Stimulated activated CD8-positive, alpha-beta memory T cell treated with anti-CD3 and anti-CD28 coated beads, Interleukin-2, amount 100 ng/mL, for 48 hours (primary cell): ENCODE results near the gene LAMTOR1.

Experiments used
- DNase-seq, 2 donors: peaks; one replicate each; pipeline ENCODE4 v3.0.0-alpha.2; 2020; ENCODE audit warnings: low read depth in 2 of 2

Gene LAMTOR1

DNA sequence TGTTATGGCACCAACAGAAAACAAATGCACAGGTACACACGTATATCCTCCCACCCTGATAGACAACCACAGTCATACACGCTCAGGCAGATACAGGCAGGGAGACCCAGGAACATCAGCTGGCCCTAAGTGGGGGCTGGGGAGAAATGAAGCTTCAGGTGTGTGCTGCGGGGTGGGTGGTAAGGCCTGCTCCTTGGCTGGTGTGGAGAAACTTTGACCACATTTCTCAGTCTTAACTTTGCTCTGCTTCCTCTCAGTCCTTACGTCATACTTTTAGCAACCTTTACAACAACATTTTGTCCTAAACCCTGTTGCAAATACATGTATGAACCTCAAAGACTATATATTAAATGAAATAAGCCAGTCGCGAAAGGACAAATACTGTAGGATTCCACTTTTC, 16.1 kb upstream of the LAMTOR1 start:
- DNase-seq = no peak

DNA sequence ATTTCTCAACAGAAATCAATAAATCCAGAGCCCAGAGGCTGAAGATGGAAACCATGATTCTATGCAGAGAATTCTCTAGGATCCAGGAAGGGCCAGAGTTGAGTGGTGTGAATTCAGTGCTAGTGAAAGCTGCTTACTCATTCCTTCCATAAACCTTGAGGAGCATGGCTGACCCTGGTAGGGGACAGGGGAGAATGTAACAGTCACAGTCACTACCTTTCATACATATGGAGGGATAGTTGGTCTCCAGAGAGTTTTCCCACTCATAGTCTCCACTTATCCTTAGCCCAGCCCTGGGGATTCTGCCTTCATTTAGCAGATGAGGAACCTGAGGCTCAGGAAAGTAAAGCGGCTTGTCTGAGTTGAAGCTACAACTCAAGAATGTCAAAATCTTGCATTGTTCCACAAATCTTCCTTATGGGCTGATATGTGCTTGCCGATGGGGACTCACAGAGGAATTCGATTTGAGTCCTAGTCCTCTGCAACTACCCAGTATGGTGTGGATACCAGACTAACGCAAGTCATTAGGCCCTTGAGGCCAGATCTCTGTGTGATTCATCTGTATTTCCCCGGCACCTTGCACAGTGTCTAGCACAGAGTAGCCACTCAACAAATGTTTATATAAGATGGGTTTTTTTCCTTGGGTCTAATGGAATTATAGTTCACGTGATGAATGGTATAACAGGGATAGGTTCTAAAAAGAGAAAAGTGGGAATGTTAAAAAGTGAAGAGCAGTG, 13.1 kb upstream of the LAMTOR1 start:
- no peak for DNase-seq

DNA sequence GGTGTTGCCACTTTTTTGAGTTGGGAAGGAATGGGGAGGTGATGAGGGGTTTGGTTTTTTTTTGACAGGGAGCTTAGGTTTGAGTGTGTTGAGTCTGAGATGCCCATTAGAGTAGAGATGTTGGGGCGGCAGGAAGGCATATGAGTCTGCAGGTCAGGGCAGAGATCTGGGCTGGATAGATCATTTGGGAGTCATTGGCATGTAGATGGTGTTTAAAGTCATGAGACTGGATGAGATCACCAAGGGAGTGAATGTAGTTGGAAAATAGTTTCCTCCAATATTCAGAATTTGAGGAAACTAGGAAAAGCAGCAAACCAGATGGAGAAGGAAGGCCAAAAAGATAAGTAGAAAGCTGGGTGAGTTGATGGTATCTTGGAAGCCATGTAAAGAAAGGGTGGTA, 11.5 kb upstream of the LAMTOR1 start:
- no peak for DNase-seq

DNA sequence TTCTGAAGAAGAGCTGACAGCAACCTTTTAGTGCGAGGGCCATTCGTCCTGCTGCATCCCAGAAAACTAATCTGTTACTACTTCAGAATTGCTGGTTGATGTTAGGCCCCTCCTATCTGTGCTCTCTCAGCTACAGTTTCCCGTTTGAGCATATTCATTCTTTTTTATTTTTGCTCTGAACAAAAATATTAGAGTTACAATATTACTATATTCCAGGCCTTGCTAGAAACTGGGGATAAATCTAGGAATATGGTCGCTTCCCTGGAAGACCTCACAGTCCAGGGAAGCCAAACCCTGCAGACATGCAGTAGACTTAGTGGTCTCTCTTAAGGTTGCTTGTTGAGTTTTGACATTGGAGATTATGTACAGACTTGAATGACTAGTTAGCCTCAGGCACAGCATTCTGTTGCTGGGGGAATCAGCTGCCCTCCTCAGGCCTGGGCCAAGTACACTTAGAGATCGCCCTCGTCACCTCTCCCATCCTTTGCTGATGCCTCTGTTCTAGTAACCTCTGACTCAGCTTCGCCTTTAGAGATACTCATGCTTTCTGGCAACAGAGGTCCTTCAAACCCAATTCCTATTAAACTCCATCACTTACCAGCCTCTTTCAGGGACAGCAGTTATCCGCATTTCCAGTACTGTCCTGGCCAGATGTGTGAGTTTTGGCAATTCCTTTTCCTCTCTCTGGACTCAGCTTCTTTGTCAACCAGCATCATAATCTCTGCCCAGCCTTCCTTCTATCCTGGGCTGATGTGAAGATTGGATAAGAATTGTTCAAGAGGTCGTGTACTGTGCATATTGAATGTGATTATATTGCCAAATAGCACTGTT, 10.1 kb upstream of the LAMTOR1 start:
- DNase-seq = no peak

DNA sequence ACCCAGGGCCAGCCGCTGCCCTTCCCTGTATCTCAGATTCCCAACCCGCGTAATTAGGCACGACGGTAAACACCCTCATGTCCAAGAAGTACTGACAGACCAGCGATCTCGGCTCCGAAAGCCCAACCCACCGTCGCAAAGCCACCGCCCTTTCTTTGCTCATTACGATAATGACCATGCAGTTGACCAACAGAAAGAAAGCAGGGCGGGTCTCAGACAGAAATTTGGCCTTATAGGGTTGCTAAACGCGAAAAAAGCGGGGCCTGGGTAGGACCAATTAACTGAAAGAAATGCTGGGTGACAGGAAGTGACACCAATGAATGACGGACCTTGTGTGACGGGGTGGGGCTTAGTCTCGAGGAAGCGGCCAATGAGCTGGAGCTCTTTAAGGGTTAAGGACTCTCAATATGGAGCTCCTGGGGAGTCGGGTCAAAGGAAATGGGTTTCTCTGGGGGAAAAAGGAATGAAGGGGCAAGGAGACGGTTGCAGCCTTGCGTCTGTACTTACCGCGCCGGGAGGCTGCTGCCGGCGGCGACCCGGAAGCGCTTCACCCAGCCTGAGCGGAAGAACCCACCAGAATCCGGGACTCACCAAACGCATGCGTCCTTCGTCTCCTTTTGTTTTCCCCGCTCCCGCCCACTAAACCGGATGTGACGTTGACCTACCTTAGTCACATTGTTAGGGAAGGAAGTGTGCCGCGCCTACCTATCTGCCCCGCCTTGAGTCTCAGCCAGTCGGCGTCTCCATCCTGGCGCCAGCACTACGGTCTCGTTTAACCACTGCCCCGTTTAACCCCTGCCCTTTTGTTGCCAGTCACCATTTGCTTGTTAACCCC, 9.3 kb upstream of the LAMTOR1 start, which contains the start of gene ANAPC15:
Gene ANAPC15 (minus strand): TSS at position 553 of the 835 bp plus-strand sequence. CDS start 1,419 bp downstream, outside the sequence.
- peak; percentile 91 to 99 for DNase-seq

DNA sequence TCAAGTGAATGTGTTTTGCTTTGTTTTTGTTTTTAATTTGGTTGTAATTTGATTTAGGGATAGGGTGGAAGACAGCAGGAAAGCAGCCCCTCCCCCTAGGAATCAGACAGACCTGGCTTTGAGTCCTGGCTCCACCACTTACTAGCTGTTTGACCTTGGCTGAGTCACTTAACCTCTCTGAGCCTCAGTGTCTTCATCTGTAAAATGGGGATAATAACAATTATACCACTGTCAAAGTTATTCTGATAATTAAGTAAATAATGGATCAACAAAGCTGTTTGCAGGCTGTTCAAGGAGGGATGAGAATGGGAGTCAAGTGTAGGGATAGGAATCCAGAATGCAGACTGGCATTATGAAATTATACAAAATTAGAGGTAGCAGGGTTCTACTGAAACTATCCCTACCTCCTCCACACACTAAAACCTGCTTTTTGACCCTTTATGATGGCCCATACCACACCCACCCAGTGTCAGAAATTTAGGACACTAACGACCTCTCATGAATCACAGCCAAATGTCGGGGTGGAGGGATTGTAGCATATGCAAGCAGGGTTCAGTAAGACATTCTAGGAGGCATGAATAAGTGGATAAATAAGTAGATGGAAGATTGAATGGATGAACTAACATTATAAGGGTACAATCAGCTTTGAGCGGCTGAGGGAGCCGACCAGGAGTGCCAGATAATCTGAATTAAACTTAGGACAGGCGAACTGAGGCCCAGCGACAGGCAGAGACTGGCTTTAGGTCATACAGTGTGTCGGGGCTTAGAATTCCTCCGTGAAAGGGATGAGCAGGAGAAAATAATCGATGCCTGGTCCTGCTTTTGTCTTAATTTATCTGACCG, 8.4 kb upstream of the LAMTOR1 start:
- no peak for DNase-seq

DNA sequence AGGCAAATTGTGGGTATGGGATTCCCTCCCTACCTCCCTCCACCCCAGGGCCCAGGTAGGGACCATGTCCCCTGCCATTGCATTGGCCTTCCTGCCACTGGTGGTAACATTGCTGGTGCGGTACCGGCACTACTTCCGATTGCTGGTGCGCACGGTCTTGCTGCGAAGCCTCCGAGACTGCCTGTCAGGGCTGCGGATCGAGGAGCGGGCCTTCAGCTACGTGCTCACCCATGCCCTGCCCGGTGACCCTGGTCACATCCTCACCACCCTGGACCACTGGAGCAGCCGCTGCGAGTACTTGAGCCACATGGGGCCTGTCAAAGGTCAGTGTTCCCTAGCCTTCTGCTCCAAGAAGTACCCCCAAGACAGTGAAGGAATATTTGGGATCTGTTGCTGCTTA, 2.8 kb upstream of the LAMTOR1 start, which contains the start of gene TOMT:
Gene TOMT (plus strand): TSS at position 37 of the 400 bp plus-strand sequence. CDS start 28 bp downstream, at position 65.
- no peak for DNase-seq

DNA sequence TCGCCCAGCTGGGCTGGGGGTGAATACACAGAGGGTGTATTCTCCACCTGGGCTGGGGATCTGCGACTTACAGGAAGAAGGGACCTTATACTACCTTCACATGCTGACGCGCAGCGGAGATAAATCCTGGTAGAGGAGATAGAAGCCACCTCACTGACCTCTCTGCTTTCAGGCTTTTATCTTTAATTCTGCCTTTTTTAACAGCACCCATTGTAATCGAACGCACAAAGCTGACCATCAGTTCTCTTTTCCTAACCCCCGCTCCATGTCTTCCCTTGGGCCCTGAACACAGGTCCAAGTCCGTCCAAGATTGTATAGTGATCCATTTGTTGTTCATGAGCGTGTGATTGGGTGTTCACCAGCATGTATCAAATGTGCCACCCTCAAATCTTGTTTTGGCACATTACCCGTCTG, 664 bp upstream of the LAMTOR1 start:
- DNase-seq = no peak

DNA sequence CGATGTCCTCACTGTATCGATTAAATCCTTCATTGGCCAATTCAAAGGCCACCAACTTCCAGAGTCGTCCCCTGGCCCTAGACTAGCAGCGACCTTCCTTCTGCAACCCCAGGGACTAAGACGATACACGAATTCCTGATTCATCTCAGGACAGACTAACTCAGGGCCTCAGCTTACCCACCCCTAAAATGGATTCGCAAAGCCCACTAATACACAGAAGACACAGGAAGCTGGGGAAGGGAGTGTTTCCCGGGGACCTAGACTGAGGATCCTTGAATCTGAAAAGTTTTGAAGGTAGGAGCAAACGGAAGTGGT, 509 bp downstream of the LAMTOR1 start:
- no peak for DNase-seq

DNA sequence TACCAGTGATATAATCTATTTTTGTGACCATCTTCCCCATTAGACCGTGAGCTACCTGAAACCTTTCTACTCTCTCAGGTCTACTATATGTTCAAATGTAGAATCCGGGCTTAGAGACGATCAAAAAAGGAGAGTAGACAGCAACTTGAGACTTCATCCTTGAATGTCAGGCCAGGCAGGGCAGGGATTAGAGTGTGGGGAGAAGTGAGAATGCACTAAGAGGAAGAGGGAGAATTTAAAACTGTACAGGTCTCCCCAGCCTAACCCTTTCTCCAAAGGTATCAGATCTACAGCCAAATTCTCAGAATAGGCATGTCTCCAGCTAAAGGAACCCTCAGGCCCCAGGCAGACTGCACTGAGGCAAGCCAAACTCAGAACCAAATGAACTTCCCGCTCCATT, 935 bp downstream of the LAMTOR1 start:
- DNase-seq = no peak

DNA sequence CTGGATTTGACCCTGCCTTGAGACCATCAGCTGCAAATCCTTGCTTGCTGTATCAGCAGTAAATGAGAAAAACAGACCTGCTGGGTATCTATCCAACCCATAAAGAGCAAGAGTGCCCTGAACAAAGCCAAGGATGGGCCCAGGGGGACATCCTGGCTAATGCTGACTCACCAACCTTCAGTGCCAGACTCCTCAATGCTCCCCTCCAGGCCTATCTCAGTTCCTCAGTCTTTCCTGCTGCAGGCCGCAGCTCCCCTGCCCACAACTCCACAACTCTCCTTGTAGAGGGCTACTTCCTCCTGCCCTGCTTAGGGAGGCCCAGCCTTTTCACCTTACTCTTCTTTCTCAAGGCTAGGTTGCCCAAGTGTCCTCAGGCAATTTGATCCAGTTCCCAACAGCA, 2.6 kb downstream of the LAMTOR1 start:
- no peak for DNase-seq

DNA sequence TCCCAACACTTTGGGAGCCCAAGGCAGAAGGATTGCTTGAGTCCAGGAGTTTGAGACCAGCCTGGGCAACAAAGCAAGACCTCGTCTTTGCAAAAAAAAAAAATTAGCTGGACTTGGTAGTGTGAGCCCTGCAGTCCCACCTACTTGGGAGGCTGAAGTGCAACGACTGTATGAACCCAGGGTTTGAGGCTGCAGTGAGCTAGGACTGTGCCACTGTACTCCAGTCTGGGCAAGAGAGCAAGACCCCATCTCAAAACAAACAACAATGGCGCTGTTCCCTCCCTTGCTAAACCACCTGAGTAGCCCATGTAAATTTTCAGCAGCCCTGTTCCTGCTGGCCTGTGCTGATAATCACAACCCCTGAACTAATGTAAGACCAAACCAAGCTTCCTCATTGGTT, 3.1 kb downstream of the LAMTOR1 start:
- no peak for DNase-seq

DNA sequence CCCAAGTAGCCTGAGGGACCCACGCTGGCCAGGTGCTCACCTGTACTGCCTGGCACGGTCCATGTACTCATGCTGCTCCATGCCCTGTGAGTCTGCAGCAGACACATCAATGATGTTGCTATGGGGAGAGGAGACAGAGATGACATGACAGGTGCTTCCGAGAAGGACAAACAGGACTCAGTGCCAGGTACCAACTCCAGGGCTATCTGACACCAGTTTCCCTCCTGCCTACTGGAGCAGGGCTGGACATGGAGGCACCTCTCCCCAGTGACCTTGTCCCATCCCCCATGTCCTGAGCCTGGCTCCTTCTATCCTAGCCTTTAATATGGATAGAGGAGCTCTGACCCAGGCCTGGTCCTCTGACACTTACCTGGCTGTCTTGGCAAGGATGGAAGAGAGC, 4.4 kb downstream of the LAMTOR1 start:
- DNase-seq = no peak

DNA sequence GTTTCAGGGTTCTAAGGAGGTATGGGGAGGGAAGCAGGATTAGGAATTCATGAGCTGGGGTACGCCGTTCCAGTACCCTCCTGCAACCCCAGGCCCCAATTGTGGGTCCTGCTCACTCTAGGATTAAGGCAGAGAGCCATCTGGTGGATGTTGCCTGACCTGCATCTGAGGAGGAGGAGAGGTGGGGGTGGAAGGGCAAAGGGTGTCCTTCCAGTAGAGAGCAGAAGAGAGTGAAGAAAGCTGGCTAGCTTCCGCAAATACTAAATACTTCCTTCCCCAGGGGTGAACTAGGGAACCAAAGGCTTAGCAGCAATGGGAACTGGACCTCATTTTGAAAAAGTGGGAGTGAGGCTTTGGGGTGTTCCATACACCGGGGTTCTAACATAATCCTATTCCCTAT, 11.8 kb downstream of the LAMTOR1 start:
- DNase-seq = peak in 1 of 2 donors; percentile 38

DNA sequence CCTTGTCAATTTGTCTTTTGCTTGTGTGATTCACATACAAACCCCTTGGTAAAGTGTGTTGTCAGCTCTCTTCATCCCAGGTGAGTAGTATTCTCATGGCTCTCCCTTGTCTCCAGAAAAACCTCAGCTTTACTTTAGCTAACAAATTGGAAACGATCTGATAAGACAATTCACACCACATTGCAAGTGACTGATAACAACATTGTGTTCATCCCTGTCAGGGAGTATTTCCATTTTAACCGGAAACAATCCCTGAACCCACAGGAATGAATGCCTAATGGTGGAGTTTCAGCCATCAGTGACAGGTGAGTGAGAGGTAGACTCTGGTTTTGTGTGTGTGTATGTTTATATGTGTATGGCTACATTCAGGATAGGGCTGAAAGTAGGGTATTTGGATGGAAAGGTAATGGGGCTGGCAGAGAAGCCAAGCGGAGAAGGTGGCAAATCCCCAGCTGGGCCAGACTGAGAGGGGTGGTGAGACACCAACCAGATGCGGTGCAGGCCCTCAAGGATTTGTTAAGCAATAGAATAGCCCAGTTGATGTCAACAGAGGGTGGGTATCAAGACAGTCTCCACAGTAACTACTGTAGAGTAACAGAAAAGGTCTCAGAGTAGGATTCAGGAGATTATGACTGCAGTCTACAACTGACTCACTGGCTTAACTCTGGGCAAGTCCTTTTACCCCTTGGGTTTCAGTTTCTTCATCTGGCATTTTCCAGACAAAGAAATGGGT, 14.9 kb downstream of the LAMTOR1 start:
- no peak for DNase-seq

DNA sequence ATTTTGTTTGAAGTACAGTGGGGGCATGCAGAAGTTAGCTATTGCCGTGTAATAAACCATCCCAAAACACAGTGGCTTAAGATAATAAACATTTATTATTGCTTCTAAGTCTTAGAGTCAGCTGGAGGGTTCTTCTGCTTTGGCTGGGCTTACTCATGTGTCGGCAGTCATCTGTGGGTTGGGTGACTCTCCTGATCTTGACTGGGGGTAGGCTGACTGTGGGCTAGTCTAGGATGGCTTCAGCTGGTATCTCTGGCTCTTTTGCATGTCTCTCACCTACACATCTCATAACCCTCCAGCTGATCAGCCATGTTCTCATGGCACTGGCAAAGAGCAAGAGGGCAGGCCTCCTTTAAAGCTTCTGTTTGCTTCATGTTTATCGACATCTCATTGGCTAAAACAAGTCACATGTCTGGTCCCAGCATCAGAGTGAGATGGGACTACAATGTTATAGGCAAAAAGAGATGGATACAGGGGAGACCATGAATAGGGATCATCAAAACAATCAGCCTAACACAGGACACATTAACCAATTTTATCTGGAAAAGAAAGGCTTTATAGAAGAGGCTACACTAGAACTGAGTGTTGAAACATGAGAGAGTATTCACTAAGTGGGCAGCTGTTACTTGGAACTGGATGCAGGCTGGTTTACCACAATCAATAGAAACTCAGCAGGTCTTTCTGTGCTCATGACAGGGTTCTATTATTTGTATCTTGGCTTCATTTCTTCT, 17.3 kb downstream of the LAMTOR1 start:
- DNase-seq = no peak

DNA sequence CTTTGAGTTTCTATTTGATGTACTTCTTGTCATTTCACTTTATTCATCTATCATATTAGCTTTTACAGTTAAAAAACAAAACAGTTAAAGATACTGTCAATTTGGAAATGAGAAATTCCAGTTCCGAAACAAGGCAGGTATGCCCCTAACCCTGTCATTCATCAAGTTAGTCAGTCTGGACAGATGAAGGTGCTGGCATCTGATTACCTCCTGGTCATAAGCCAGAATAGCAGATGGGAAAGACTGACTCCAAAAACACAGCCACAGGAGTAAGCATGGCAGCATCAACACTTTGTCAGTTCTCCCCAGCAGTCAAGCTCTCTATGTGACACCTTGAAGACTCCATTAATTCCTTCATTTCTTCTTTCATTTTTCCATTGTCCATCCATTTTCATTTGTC, 18.1 kb downstream of the LAMTOR1 start:
- DNase-seq = no peak

DNA sequence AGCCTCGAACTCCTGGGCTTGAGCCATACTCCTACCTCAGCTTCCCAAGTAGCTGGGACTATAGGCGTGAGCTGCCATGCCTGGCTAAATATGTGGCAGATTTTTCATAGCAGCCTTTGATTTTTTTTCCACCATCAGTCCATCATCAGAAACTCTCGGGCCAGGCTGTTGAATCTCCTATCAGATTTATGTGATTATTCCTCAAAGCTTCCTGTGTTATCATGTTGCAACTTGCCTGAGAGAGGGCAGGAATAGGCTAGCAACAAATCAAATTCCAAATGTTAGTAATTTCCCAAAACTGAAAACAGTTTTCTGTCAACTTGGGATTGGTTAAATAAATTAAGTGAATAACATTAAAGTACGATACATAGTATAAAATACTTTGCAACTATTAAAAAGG, 19.0 kb downstream of the LAMTOR1 start:
- no peak for DNase-seq

DNA sequence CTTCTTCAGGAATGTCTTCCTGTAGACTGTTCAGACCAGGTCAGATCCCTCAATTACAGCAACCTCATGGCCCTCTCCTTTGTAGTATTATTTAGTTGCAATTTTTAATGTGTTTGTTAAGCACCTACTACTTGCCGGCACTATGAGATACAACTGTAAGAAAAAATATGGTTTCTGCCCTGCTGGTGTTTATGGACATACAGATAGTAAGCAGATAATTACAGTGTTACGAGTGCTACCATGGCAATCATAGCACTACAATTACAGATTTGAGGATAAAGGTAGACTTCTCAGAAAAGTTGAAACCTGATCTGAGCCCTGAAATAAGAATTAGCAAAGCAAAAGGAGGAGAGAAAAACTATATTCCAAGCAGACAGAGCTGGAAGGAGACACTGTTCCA, 19.7 kb downstream of the LAMTOR1 start:
- no peak for DNase-seq
